CD4-positive, alpha-beta T cell treated with Interleukin-4 for 4 hours (primary cell): ENCODE data around the gene DUSP7.
A peak's percentile ranks its signal among the peaks of the same experiment; 100 is the strongest.
"Not testable (repeated sequence)": the region's sequence is repeated elsewhere in the genome, so short reads cannot be mapped to it uniquely, and the experiment has no call there.

Source experiments
- DNase-seq: peaks from one replicate; pipeline ENCODE4 v3.0.0-alpha.2; 2020

The DUSP7 gene

DNA sequence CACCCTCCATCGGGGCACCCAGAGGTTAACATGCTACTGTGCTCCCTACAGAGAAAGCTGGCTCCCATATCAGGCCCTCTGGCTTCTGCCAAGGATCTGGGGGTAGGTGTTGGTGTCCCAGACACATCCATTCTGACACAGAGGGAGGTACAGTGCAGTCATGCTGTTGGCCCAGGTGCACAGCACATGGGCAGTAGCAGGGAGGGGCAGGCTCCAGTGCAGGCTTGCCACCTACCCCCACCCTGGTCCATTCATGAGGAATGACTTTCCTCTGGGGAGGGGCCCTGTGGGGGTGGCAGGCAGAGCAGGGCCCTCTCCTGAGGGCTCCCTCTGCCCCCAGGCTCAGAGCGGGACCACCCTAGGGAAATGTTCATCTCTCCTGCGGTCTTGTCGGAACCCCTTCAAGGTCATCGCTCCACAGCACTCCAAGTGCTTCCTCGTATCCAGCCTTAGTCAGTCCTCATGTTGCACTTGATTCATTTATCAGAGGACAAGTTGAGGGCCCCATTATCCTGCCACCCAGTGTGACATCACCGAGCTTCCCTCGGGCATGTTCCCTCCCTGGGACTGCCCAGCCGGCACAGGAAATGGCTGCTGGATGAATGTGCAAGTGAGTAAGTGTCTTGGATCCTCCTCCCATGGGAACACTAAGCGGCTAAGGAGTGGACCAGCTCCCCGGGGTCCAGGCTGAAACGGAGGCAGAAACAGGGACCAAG is 10.0 kb downstream of the DUSP7 start:
- DNase-seq, result no peak

DNA sequence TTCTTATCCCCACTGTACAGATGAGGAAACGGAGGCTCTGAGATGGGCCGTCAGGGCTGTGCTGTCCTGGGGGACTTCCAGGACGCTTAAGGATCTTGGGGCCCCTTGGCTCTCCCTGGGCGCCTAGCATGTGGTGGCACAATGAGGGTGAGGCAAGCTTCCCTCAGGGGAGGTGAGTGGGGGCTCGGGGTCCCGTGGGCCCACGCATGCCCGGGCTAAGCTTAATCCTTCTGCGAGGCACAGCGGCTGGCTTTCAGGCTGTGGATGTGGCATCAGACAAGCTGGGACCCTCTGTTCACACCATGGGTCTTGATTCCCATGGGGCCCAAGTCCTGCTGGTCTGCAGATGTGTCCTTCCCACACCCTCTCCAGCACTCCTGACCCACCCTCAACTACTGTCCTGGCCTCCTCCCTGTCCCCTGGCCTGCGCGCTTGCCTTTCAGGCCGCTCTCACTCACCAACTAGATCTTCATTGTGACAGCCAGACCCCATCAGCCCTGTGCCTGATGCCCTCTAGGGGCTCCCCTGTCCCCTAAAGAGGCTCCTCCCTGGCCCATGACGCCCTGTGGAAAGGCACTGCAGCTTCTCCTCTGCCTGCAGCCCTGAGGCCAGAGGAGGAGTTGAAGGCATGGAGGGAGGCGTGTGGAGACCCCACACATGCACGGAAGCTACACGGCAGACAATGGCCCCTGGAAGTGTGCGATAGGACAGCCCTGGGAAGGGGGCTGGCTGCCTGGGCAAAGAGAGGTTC is 11.3 kb downstream of the DUSP7 start:
- DNase-seq, result no peak

DNA sequence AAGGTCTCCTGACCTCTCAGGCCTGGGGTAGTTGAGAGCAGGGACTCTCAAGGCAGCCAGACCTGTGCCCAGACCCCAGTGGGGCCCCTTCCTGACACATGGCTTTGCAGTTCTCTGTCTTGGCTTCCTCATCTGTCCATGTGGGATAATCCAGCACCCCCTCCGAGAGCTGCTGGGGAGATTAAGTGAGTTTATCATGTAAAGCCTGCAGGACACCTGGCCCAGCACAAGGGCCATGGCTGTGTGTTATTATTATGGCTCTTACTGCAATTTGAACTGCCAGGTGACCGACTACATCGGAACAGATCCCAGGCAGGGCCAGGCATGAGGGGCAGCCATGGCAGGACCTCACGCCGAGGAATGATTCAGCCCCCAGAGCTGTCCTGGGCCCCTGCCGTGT is 12.6 kb downstream of the DUSP7 start:
- no peak for DNase-seq

- DNase-seq, result not testable (repeated sequence)
Observed at GRCh38 chr3:52043039-52043438, 13.3 kb downstream of the DUSP7 start.

GRCh38 chr3:52041118-52041731 is 15.1 kb downstream of the DUSP7 start:
- DNase-seq, result no peak

DNA sequence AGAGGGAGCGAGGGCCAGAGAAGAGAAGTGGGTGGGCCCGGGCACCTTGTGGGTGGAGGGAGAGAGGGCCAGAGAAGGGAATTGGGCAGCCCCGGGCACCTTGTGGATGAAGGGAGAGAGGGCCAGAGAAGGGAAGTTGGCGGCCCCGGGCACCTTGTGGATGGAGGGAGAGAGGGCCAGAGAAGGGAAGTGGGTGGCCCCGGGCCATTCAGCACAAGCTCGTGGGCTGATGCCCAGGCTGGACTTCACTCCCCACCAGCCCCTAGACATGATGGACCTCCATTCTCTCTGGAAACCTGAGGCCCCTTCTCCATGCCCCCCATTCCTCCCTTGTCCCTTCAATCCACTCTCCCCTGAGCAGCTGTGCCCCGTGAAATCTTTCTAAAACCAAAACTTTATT is 15.8 kb downstream of the DUSP7 start:
- no peak for DNase-seq

DNA sequence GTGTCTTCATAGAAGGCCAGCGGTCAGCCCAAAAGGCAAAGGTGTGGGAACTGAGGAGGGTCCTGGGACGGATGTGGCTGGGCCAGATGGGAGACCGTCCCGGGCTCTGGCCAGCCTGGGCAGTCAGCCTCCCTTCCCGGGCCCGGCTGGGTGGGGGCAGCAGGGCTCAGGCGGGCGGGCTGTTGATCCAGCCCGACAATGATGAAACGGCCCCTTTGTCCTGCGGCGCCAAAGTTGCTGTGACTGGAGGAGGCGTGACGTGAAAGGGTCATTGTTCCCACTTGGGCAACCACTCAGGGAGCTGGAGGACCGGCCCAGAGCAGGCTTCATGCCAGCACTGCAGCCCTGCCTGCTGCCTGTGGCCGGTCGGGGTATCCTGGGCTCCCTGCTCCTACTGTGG is 16.5 kb downstream of the DUSP7 start:
- no peak for DNase-seq

DNA sequence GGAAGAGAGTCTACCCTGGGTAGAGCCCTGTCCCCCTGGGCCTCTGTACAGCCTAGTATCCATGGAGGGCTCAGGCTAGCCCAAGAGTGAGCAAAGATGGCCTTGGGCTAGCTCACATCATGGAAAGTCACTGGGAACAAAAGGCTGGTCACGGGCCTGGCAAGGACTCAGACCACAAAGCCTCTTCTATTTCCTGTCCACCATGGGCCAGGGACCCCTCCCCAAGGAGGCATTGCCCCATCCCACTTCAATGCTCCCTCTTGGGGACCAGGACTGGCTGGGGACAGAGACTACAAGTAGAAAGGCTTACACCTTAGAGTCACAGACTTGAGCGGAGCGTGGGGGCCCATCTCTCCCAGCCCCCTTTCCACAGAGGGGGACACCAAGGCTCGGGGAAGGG is 16.9 kb downstream of the DUSP7 start:
- DNase-seq, result no peak

- no peak for DNase-seq
Observed at GRCh38 chr3:52038227-52038626, 18.1 kb downstream of the DUSP7 start.

GRCh38 chr3:52037291-52037690 is 19.1 kb downstream of the DUSP7 start:
- DNase-seq, result no peak

GRCh38 chr3:52036829-52037228 is 19.5 kb downstream of the DUSP7 start:
- peak; percentile 15 for DNase-seq

- DNase-seq, result no peak
Observed at GRCh38 chr3:52036222-52036694, 20.1 kb downstream of the DUSP7 start.

DNA sequence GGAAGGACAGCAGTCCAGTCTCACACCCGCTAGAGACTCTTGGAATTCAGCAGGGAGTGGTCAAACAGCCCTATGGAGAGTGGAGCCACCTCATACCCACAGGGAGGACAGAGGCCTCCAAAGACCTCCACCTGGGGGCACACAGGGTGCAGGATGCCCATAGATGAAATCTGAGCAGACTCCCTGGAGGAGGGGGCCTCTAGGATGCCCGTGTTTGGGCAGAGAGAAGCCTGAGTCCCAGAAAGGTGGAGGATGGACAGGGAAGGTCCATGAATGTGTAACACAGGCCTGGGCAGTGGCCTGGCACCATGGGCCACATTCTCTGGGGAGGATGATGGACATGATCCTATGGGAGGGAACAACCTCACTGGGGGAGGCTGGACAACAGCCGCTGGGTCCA is 21.7 kb downstream of the DUSP7 start:
- DNase-seq, result no peak

- DNase-seq, result no peak
Observed at GRCh38 chr3:52034212-52034611, 22.2 kb downstream of the DUSP7 start.

DNA sequence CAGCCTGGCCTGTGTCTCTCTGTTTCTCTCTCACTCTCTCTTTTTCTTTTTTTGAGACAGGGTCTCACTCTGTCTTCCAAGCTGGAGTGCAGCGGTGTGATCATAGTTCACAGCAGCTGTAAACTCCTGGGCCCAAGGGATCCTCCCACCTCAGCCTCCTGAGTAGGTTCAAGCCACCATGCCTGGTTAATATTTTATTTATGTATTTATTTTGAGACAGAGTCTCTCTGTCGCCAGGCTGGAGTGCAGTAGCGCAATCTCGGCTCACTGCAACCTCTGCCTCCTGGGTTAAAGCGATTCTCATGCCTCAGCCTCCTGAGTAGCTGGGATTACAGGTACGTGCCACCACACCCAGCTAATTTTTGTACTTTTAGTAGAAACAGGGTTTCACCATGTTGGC is 22.6 kb downstream of the DUSP7 start:
- not testable (repeated sequence) for DNase-seq

DNA sequence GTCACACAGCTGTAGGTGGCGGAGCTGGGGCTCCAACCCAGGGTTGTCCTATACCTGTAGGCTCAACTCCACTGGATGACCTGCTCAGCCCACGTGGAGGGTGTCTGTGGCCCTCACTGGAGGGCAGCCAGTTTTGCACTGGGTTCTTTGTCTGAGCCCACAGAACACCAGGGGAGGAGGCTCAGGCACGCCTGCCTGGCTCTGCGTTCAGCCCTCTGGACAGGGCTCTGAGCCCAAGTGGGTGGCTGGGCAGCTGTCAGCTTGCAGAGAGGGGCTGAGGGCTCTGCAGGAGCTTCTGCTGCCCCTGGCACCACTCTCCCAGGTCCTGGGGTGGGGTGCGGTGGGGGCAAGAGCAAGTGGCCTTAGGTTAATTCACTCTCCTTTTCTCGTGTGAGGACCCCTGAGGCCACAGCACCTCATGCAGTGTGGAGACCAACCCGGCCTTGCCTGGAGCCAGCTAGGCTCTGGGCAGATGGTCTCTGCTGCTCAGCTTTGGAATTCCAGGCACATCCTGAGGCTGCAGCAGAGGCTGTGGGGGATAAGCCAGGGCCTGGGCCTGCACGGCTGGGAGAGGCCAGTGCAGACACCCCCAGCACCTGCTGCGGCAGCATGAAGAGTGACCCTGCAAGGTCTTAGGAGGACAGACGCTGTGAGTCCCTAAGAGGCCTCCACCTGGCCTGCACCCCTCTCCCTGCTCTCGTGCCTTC is 23.5 kb downstream of the DUSP7 start:
- DNase-seq, result no peak

DNA sequence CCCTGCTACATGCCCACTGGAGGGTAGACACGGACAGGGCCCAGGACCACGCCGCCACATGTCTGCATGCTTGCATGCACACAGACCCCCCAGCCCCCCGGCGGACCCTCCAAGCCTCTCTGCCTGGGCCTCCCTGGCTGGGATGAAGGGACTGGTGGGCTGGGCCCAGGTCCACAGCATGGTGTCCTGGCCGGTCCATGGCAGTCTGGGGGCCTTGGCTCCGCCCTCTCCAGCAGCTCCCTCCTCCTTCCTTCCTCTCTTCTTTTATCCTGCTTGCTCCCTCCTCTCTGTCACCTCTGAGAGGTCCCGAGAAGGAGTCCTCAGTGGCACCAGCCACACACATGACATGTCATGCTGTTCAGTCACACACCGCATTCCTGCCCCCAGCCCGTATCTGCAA is 24.5 kb downstream of the DUSP7 start:
- DNase-seq, result no peak

DNA sequence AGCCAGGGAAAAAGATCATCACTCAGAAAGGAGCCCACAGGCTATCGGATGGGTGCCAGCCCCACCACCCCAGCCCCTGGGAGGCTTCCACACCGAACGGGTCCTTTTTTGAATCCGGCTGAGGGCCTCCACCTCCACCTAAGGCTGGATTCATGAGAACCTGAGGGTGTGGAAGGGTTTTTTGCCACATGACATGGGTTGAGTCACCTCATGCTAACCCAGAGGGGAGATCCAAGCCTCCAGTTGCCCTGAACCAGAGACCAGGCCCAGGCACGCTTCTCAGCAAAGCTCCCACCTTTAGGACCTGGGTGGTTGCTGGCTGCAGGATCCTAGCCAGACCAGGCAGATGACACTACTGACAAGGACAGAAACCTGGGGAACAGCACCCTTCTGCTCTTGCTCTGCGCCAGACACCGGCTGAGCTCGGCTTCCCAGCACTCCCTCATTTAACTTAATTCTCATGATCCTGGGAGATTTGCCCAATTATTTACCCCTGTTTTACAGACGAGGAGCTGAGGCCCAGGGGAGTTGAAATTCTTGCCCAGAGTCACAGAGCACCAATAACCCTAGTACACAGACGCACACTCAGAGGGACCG is 25.6 kb downstream of the DUSP7 start:
- DNase-seq, result no peak

- DNase-seq, result no peak
Observed at GRCh38 chr3:52029535-52029934, 26.8 kb downstream of the DUSP7 start.

DNA sequence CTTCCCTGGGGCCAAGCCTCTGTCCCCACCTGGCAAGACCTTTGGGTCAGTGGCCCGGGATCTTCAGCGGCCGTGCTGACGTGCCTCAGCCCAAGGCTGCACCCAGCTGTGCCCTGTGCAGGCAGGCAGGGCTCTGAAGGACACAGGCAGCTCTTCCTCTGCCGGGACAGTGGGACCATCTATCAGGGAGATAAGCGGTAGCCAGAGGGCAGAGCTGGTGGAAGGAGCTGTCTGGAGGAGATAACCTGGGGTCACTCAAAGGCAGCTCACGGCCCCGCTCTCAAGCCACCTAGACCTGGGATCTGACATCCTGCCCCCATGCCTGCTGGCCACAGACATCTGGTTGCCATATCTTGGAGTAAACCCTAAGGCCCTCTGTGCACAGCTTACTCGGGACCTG is 27.3 kb downstream of the DUSP7 start:
- DNase-seq, result no peak

DNA sequence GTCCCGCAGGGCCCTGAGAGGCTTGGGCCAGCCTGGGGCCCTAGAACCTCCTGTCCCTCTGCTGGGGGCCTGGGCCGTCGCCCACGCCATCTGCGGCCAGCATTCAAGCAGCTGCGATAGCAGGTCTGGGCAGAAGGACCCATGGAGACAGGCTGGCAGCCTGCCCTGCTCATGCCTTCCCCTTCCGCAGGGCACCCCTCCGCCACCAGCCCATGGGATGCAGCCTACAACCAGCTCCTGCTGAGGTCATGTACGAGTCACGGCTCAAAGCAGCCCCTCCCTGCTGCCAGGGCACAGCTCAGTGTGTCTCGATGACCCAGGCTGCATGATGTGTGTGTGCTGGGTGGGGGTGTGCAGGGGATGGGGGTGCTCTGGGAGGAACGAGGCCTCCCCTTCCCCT is 27.8 kb downstream of the DUSP7 start:
- no peak for DNase-seq

DNA sequence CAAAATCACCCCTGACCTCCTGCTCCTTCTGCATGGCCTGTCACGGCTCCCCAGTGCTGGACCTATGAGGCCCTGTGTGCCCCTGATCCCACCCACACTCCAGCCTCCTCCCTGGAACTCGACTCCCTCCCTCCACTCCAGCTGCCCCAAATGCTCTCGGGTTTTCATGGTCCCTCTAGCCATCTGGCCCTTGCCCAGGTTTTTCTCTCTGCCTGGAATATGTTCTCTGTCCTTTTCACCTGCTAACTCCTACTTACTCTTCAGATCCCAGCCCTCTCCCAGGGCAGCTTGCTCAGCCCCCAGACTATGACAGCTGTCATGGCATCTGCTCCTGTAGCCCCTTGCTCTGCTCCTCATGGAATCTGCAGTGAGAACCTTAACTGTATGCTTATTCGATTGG is 30.3 kb downstream of the DUSP7 start:
- no peak for DNase-seq

DNA sequence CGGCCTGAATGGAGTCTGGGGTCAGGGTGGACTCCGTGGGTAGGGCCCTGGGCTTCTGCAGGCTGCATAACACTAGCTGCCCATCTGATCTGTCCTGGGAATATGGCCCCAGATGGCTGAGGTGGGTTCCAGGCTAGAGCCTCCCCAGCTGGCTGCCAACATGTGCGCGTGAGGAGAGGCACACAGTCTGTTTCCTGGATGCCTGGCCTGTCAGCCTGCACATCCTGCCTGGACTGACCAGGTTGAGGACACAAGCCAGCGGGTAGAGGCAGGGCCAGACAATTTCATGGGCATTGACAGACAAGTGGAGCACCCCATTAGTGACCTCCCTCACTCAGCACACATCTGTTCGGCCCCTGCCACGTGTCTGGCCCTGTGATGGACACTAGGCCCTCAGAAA is 30.9 kb downstream of the DUSP7 start:
- DNase-seq, result no peak
